ENCODE data around the gene ARHGEF6. TPM values are rescaled to one million over a fixed set of nuclear protein-coding genes. Genes with fewer than 3 reads are reported as not detected.

Gene ARHGEF6
- total RNA-seq, 2 donors from 2014 or later: 5.7 to 8.2 TPM

GRCh38 chrX:136789856-136790255 is 9.1 kb upstream of the ARHGEF6 start:
- Histone ChIP-seq H3K36me3 (replicated peaks in 1 of 2; ENCODE audit: insufficient read depth in 1 of 2, low read depth in 2 of 2) (no peaks in the 10 kb centered on the region), H3K4me1 (no peaks in the 10 kb centered on the region), H3K27me3 (no peaks in the 10 kb centered on the region), H3K4me3 (no peak overlapping the region), H3K27ac (no peak overlapping the region), H3K9me3 (no peaks in the 10 kb centered on the region)
- ATAC-seq (no peak), DNase-seq (no peak)
- intact Hi-C loops (cut with DNase I): no loop called here
- 38 to 39% methylated on average over 4 of the region's 4 CpGs for WGBS, 2 donors
- TF ChIP-seq POLR2A (IDR thresholded peaks at IDR 0.05) (no peak), CTCF (IDR thresholded peaks at IDR 0.05) (no peak)

DNA sequence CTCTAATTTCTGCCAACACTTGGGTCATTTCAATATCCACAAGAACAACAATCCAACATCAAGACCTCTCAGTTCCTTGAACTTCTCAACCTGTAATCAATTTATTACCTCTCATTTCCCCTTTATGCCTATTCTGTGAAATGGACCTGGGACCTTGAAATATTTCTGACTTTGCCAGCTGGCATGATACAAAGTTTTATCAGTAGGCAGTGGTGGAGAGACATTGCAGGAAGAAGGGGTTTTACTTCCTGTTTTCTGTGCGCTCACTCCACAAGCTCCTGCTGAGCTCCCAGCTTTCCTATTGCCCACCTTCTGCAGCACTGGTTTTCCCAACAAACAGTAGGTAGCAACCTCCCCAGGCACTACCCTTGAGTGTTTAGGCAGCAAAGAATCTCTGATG is 3.5 kb upstream of the ARHGEF6 start:
- 0 to 63% methylated on average over 1 of the region's 1 CpG for WGBS, 2 donors
- Histone ChIP-seq H3K9me3 (no peaks in the 10 kb centered on the region), H3K36me3 (replicated peaks in 1 of 2; ENCODE audit: insufficient read depth in 1 of 2, low read depth in 2 of 2) (no peaks in the 10 kb centered on the region), H3K4me1 (peaks cover 4% of the 10 kb centered on the region), H3K27ac (no peak overlapping the region), H3K27me3 (no peaks in the 10 kb centered on the region), H3K4me3 (no peak overlapping the region)
- TF ChIP-seq POLR2A (IDR thresholded peaks at IDR 0.05): no peak
- TF ChIP-seq CTCF (IDR thresholded peaks at IDR 0.05): no peak
- no peak for DNase-seq
- ATAC-seq: no peak
- intact Hi-C loops (cut with DNase I): no loop called here

GRCh38 chrX:136783159-136783558 is 2.4 kb upstream of the ARHGEF6 start:
- ATAC-seq (no peak), DNase-seq (no peak)
- intact Hi-C loops (cut with DNase I): no loop called here
- no peaks in the 10 kb centered on the region for H3K27me3 ChIP-seq
- H3K4me1 ChIP-seq: peaks cover 4% of the 10 kb centered on the region
- H3K9me3 ChIP-seq: no peaks in the 10 kb centered on the region
- H3K4me3 ChIP-seq: no peak overlapping the region
- H3K27ac ChIP-seq: no peak overlapping the region
- TF ChIP-seq CTCF (IDR thresholded peaks at IDR 0.05) (no peak), POLR2A (IDR thresholded peaks at IDR 0.05) (no peak)
- H3K36me3 ChIP-seq (replicated peaks in 1 of 2; ENCODE audit: insufficient read depth in 1 of 2, low read depth in 2 of 2): no peaks in the 10 kb centered on the region

- 38 to 60% methylated on average over 9 of the region's 9 CpGs for WGBS, 2 donors
- ATAC-seq: no peak
- peaks cover 4% of the 10 kb centered on the region for H3K4me1 ChIP-seq
Measured at GRCh38 chrX:136781180-136781797, 557 bp upstream of the ARHGEF6 start.

More at GRCh38 chrX:136781180-136781797, 557 bp upstream of the ARHGEF6 start:
- no peak for DNase-seq
- no peak overlapping the region for H3K4me3 ChIP-seq
- no peaks in the 10 kb centered on the region for H3K36me3 ChIP-seq (replicated peaks in 1 of 2; ENCODE audit: insufficient read depth in 1 of 2, low read depth in 2 of 2)
- no peaks in the 10 kb centered on the region for H3K27me3 ChIP-seq
- TF ChIP-seq CTCF (IDR thresholded peaks at IDR 0.05) (no peak), POLR2A (IDR thresholded peaks at IDR 0.05) (no peak)
- no peaks in the 10 kb centered on the region for H3K9me3 ChIP-seq
- intact Hi-C loops (cut with DNase I): no loop called here
- peak overlapping the region in 1 of 4 donors; percentile 14 for H3K27ac ChIP-seq
